SKM-1 (cell line): ENCODE data around the gene CEBPB.
"Not testable (repeated sequence)": the region's sequence is repeated elsewhere in the genome, so short reads cannot be mapped to it uniquely, and the experiment has no call there.

Experiments used
- DNase-seq: peaks from one replicate; lab custom pipeline; 2025; ENCODE audit not compliant: unreplicated experiment; lab: John Stamatoyannopoulos, UW

The CEBPB gene

DNA sequence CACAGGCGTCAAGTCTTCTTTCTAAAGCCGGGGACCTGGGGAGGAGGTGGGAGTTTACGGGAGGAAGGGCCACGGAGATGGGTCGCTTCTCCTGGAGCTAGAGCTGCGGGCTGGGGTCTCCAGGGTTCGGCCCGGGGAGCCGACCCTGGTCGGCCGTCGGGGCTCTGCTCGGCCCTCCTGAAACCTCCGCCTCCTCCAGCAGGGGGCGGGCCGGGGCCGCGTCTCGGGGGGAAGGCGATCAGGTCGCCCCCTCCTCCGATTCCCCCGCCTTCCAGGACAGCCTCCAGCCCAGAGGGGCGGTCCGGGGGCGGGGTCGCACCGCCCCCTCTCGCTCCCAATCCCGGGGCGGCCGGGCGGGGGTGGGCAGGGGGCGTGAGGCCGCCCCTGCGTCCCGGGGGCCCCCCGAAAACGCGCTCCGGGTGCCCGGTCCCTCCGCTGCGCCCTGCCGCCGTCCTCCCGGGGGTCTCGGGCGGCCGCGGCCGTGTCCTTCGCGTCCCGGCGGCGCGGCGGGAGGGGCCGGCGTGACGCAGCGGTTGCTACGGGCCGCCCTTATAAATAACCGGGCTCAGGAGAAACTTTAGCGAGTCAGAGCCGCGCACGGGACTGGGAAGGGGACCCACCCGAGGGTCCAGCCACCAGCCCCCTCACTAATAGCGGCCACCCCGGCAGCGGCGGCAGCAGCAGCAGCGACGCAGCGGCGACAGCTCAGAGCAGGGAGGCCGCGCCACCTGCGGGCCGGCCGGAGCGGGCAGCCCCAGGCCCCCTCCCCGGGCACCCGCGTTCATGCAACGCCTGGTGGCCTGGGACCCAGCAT, at the start of gene CEBPB:
TSS of gene CEBPB (plus strand) at position 580 of the 814 bp plus-strand sequence. CDS start at position 784, 204 bp downstream.
- peak; percentile 58 for DNase-seq

DNA sequence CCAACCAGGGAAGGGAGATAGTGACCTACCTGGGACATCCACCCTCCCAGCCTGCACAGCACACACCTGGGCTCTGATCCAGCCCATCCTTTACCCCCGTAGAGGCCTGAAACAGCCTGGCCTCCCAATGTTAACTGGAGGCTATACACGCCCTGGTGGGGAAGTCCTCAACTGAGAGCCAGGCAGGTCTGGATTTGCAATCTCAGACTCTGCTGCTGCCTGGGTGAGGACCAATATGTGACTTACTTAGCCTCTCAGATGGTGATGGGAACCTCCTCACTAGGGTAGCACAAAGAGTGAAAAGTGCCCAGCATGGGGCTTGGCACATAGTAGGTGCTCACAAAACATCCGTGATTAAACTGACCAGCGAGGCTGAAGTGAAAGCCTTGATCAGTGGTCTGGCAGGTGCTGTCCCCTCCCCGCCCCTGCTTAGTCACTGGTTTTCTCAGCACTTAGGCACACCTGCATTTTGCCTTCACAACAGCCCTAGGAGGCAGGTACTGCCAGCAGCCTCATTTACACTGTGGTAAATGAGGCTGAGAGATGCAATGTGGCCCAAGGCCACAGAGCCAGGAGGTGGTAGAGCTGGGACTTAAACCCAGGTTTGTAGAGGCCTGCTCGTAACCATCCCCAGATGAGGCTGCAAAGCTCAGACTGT, 49.5 kb upstream of the CEBPB start:
- DNase-seq = no peak

DNA sequence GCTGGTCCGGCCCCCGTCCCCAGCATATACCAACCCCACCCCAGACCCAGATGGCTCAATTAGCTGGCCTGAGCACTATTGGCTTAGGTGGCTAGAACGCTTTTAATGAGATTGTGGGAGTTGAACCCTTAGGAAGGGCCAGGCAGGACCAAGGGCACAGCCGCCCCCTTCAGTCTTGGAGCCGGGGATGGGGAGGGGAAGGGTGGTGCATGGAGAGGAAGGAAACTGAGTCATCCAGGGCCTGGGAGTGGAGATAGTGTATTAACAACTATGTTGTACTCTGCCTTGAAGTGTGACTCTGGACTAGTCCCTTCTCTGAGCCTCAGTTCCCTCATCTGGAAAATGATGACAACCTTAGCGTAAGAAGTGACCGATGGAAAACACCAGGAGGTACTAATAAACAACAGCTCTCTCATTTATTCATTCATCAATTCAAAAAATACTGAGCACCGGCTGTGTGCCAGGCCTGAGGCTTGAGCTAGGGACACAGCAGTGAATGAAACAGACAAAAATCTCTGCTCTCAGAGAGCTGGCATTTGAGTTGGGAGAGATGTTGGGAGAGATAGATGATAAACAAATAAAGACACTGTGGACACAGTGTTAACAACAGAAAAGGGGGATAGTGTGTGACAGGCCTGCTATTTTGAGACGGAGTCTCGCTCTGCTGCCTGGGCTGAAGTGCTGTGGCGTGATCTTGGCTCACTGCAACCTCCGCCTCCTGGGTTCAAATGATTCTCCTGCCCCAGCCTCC, 48.6 kb upstream of the CEBPB start:
- DNase-seq = no peak

DNA sequence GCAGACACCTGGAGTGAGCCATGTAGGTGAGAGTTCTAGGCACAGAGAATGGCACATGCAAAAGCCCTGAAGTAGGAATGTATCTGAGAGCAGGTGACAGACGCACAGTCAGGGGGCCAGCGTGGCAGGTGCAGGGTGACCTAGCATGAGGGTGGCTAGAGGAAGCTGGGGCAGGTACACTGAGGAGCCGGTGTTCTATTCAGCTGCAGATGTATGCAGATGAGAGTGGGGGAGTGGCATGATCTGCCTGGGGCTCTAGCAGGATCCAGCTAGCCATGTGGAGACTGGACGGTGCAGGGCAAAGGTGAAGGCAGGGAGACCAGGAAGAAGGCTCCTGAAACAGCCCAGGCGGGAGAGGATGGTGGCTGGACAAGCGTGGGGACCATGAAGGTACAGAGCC, 47.8 kb upstream of the CEBPB start:
- no peak for DNase-seq

DNA sequence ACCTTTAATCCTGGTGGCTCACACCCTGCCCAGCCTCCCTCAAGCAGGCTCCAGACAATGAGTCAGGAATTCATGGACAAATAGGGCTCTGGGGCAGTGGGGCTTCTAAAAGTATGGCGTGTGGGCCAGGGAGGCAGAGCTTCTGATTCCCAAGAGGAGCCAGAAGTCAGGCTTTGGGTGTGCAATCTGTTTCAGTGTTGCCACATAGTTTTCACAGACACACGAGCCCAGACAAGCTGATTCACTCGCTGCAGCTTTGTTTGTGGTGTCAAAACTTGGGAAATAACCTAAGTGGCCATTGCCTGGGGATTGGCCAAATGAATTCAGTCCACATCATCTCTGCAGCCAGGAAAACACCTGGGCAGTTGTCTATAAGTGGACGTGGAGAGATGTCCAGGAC, 46.3 kb upstream of the CEBPB start:
- peak; percentile 19 for DNase-seq

DNA sequence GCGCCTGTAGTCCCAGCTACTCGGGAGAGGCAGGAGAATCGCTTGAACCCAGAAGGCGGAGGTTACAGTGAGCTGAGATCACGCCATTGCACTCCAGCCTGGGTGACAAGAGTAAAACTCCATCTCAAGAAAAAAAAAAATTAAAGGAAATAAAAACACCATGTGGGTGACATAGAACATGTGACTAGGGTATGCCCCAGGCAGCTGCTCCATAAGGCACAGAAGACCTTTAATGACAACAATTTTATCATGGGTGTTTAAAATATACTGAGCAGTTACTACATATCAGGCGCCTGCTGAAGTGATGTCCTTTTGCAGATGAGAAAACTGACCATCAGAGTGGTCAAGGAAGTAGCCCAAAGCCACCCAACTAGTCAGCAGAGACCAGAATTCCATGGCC, 45.1 kb upstream of the CEBPB start:
- no peak for DNase-seq

DNA sequence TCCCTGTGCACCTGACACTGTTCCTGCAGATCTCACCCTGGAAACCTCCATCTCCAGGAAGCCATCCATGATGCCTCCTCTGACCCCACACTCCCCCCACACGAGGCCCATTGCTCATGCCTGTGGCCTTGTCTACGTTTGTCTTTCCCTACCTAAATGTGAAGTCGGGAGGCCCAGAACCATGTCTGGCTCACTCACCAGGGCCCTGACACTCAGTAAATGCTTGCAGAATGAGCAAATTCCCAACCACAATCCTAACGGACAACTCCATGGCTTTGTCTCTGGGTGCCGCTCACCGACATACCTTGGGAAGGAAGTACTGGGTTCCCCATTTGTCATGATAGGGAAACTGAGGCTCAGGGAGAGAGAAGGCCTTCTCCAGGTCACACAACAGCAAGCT, 44.4 kb upstream of the CEBPB start:
- no peak for DNase-seq

DNA sequence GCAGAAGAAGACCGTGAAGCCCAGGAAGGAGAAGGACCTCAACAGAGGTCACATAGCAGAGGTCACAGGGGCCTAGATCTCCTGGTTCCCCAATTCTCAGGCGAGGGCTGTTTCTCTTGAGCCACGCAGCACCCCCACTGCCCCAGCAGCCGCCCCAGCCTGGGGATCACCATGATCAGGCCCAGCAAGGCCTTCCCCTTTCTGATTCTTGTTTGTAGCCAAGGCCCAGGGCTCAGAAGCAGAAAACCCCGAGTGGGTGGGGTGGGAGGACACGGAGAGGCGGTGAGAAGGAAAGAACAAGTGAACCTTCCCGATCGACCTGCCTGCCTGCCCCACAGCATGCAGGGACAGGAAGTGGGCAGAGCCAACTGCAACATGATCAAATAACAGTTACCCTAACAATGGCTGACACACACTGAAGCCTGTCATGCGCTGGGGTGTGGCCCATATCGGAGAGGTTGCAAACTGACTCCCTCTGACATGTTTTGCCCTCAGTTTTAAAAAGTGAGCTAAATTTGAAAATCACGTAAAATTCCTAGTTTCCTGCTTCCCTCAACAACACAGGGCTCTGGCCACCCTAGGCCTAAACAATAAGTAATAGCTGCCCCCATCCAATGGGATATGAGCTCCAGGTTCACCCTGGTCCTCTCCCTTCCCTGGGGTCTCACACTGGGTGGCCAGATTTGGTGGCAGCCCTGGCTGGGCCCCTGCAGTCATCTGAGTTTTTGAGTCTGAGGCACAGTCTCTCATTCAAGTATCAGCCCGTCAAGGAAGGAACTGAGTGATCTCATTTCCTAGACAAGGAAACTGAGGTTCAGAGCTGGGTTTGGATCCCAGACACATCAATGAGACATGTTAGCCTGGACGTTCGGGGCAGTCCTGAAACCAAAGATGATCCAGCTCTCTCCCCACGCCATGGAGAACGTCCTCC, 43.6 kb upstream of the CEBPB start:
- DNase-seq = peak; percentile 31

DNA sequence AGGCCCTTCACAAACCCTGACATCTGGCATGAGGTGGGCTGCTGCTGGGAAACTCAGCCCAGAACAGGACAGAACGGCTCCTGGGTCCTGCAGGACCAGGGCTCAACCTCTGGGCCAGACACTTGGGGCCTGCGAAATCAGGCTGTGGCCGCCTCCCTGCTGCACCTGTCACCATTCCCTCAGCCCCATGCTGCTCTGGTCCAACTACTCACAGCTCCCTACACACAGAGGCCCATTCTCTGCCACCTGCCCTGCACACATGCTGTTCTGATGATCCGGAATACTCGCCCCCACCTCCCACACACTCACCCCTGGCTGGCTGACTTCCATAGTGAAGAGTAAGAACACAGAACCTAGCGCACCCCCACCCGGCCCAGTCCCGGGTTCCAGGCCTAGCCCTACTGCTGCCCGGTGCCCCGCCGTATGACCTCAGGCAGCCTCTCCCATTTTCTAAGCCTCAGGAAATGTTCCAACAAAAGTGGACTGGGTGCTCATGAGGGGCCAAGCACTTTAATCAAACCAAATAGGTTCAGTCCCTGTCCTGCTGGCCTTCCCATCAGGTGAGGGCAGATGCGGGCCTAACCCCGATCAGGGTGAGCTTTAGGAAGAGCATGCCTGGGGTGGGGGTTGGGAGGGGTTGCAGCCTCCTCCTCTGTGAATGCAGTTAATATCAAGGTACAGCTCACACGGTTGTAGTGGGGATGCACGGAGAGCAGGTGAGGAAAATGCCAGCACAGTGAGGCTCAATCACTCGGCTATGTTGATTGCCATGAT, 41.0 kb upstream of the CEBPB start:
- no peak for DNase-seq

DNA sequence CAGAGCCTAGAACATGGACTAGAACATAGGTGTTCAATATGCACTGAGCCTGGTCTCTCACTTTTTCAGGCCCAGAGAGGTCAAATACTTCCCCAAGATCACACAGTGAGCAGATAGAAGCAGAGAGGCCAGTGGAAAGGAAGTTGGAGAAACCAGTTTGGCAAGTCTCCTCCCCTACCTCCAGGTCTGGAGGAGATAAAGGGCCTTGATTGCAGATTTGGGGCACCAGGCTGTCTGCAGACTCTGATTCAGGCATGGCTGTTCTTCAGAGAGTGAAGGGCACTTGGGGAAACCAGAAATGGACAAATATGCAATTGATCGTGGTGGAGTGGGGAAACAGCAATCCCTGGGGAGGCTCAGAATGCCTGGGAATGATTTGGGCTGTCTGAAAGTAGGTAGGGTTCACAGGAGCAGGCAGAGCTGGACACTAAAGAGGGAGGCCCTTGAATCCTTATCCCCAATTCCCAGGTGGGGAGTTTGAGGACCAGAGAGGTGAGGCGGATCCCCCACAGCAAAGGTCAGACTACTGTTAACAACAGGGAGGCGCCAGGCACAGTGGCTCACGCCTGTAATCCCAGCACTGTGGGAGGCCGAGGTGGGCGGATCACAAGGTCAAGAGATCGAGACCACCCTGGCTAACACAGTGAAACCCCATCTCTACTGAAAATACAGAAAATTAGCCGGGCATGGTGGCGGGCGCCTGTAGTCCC, 39.4 kb upstream of the CEBPB start:
- no peak for DNase-seq

DNA sequence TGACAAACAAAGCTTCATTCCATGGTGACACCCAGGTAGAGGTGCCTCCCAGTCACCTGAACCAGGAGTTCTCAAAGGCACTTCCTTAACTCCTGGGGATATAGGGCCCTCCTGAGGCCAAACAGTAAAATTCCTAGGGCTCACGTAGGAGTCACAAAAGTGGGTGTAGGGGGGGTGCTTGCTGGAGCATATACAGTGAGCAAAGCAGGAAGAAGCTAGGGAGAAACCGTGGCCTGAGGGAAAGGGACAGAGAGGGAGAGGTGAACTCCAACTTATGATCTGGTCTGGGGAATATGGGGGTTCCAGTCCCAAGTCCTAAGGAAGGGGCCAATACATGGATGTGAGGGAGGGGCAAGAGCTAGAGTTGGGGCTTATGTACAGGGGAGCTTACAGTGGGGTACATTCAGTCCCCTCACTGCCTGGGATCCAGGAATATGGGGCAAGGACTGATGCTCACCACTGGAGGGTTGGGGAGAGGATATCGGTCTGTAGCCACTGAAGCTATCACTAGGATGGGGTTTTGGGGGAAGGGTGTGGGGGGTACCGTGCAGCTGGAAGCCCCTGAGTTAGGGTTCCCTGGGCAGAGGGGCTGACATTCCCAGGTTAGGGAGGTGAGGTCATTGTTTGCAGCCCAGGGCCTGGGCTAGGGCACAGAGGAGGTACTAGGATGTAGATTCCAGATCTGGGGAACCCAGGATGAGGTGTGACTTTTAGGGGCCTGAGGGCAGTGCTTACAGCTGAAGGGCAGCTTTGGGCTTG, 38.1 kb upstream of the CEBPB start:
- DNase-seq = no peak

DNA sequence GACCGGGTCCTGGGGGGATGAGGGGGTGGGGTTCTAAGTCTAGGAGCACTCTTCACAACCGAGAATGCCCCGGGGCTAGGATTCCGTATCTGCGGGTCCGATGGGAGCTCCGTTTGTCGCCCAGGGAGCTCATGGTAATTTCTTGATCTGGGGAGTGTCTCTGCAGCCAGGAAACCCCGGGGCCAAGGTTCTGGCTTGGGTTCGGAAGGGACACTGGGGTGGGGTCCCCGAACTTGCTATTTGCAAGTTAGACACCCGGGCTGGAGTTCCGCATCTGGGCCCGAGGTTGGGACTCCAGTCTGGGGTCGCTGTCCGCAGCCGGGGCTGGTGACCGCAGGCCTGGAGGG, 37.5 kb upstream of the CEBPB start:
- DNase-seq = no peak

DNA sequence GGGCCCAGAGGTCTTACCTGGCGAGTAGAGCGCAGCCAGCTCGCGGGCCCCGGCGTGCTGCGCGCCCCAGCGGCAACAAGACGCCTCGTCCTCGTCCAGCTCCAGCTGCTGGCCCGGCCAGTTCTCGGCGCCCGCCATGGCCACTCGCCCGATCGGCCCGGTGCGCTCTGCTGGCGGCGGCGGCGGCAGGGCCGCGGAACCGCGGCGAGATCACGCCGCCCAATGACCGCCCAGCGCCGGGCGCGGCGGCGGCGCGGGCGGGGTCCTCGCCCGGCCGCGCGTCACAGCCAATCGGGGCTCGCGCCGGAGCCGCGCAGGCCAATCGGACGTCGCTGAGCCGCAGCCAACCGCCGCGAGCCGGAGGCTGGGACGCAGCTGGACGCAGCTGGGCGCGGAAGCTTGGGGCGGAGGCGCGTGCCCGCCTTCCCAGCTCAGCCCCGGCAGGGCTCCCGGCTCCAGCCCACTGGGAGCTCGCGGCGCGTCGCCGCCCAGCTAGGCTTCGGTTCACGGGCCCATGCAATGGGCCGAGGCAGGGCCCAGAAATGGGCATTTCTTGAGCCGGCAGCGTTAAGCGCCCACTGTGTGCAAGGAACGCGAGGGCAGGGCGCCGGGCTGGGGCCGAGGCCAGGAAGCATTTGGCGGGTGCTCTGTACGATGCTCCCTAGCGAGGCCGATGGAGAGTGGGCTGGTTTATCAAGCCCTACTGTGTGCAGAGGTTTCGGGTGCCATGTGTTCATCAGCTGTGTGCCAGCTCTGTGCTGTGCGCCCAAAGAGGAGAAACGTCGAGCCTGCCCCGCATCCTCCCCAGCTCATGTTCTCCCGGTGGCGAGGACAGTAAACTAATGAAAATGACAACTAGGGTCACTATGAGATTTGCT, 36.9 kb upstream of the CEBPB start, which contains the start of gene PEDS1:
TSS of gene PEDS1 (minus strand) at position 224 of the 878 bp plus-strand sequence. CDS start at position 138, 86 bp downstream.
- DNase-seq = peak; percentile 67

DNA sequence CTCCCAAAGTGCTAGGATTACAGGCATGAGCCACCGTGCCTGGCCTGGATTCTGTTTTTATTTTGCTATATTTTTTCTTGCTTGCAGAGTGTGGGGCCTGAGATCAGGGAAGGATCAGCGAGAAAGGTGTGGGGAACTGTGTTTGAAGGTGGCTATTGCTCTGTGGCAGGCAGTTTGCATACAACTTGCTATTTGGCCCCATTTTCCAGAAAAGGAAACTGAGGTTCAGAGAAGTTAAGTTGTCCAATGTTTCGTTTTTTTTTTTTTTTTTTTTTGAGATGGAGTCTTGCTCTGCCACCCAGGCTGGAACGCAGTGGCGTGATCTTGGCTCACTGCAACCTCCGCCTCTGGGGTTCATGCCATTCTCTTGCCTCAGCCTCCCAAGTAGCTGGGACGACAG, 29.1 kb upstream of the CEBPB start:
- not testable (repeated sequence) for DNase-seq

DNA sequence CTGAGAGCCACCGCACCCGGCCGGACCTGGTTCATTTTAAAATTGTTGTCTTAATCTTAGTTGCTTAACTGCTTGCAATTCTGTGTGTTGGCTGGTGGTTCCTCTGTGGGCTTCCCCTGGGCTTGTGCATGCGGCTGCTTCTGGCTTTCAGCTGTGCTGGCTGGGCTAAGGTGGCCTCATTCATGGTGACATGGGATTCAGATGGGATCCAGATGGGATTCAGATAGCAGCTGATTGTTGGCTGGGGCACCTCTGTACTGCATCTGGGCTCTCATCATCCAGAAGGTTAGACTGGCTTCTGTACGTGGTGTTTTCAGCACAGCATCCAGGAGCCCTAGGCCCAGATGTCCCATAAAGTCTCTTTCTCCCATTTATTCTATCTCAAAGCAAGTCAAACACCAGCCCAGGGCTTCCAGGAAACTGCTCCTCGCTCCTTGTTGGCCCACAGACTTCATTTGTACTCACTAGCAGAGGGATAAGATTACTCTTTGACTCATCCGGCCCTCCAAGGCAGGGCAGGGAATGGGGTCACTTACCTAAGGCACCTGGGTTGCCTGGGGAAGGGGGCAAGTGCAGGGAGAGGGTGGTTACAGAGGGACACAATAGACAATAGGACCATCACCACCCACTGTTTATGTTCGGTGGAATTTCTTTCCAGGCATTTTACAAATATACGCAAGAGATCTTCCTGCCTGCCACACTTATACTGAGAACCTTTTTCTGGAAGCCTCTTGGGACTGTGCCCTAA, 26.9 kb upstream of the CEBPB start:
- no peak for DNase-seq

DNA sequence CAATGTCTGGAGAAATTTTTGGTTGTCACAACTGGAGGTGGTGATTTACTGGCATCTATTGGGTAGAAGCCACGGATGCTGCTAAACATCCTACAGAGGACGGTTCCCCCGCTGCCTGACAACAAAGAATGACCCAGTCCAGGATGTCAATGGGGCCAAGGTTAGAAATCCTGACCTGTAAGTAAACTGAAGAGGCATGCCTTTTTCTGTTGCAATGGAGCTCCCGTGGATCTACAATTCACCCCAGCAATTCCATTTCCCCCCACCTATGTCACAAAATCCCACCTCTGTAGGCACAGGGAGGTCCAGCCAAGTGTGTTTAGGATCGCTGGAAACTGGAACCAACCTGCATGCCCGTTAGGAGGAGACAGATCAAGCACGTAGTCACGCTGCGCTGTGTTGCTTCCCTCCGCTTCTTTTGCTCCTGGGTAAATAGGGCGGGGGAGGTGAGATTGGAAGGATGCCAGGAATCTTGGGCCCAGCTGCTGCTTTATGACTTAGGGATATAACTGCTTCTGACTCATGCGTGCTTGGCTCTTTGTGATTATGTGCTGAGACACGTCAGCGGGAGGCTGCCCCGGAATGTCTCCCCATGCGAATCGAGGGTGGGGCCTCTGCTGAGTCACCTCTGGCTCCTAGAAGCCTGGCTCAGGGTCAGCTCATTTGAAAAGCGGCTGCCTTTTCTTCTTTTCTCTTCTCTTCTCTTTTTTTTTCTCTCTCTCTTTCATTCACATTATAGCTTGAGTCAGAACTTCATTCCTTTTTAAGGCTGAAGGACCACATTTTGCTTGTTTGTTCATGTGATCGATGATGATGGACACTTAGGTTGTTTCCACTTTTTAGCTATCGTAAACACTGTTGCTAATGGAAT, 24.7 kb upstream of the CEBPB start:
- peak; percentile 70 for DNase-seq
